Stomach (tissue), 4 donors: ENCODE results near the gene TXNIP.

Source experiments
- CTCF ChIP-seq, 7 experiments: fragments of 450-650 bp in 4 of 7; fragments of 200-600 bp in 3 of 7; sonication (generic) in 3 of 7; IDR thresholded peaks; one replicate each; pipeline ENCODE4 v1.5.1; 2016 to 2019; ENCODE audit warnings: antibody characterized with exemption in 7 of 7, control low read depth in 2 of 7, mild to moderate bottlenecking in 1 of 7
- POLR2A ChIP-seq, 4 donors: fragments of 450-650 bp; IDR thresholded peaks; one replicate each; pipeline ENCODE4 v1.6.1; 2016; ENCODE audit warnings: antibody characterized with exemption in 4 of 4, control low read depth in 2 of 4, mild to moderate bottlenecking in 1 of 4, moderate library complexity in 1 of 4

DNA sequence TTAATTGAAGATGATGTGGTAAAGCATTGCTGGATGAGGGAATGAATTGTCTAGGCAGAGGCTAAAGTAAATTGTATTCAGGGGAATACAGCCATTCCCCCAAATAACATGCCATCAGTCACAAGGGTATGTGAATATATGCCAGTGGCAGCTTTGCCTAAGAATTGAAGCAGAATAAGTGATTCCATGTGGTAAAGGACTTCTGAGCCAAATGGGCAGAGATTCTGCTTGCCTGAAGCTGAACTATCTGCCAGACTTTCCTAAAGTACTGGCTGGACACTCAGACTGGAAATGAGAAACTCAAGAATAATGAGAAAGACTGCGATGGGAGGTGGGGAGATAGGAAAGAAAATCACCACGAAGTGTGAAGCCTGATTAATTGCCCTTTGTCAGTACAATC, 40.9 kb downstream of the TXNIP start:
- TF ChIP-seq POLR2A (IDR thresholded peaks at IDR 0.05) = no peak
- no peak for TF ChIP-seq CTCF (IDR thresholded peaks at IDR 0.05)
